Thyroid gland (tissue), 4 donors: ENCODE results near the gene POLR3H. TPM values are rescaled to one million over a fixed set of nuclear protein-coding genes. Genes with fewer than 3 reads are reported as not detected.

Experiments
- DNase-seq, 2 donors: peaks; one replicate each; pipeline ENCODE4 v3.0.0-alpha.2; 2019
- H3K27ac ChIP-seq, 3 donors: fragments of 200-600 bp; sonication (generic); 1 replicate in 2 of 3; 2 replicates in 1 of 3; pipeline ENCODE4 v1.5.1; 2016 to 2019; ENCODE audit warnings: mild to moderate bottlenecking in 1 of 3, moderate library complexity in 1 of 3
- H3K27me3 ChIP-seq: fragments of 200-600 bp; sonication (generic); one replicate; pipeline ENCODE4 v1.5.1; 2019
- H3K36me3 ChIP-seq, 2 donors: fragments of 200-600 bp; sonication (generic); one replicate each; pipeline ENCODE4 v1.5.1; 2016 to 2019
- H3K4me1 ChIP-seq, 2 donors: fragments of 200-600 bp; sonication (generic); one replicate each; pipeline ENCODE4 v1.5.1; 2017 to 2019
- H3K4me3 ChIP-seq, 3 donors: fragments of 200-600 bp; sonication (generic); replicated peaks in 1 of 3; 1 replicate in 2 of 3; 2 replicates in 1 of 3; pipeline ENCODE4 v1.5.1; 2016; ENCODE audit warnings: mild to moderate bottlenecking in 1 of 3
- H3K9me3 ChIP-seq: fragments of 200-600 bp; sonication (generic); one replicate; pipeline ENCODE4 v1.5.1; 2017
- CTCF ChIP-seq, 6 experiments: fragments of 200-600 bp in 3 of 6; fragments of 450-650 bp in 3 of 6; sonication (generic) in 3 of 6; IDR thresholded peaks; one replicate each; pipeline ENCODE4 v1.5.1; 2016 to 2019; ENCODE audit warnings: antibody characterized with exemption in 6 of 6, mild to moderate bottlenecking in 2 of 6, inconsistent platforms in 1 of 6, moderate library complexity in 1 of 6
- POLR2A ChIP-seq, 2 donors: fragments of 450-650 bp; IDR thresholded peaks; one replicate each; pipeline ENCODE4 v1.6.1; 2017; ENCODE audit warnings: antibody characterized with exemption in 2 of 2, mild to moderate bottlenecking in 2 of 2, moderate library complexity in 1 of 2
- WGBS, 2 donors: methylation state at CpG; one replicate each; pipeline ENCODE4 v1.1.5; 2017; 5-methylcytosine and 5-hydroxymethylcytosine counted together
- intact Hi-C: fragments of 100-400 bp; cut with DNase I; formaldehyde crosslinking; loops from one replicate; pipeline ENCODE4 v1.15.1; 2023
- total RNA-seq, 4 donors: library from RNA; depleted of rRNA; stranded (reverse); fragments of >200 nt; gene quantifications; one replicate each; pipeline ENCODE4 v1.2.3, GENCODE V29; 2016

Gene POLR3H
- total RNA-seq, 4 donors from 2014 or later = 20.6 to 27.3 (median 25.3) TPM

DNA sequence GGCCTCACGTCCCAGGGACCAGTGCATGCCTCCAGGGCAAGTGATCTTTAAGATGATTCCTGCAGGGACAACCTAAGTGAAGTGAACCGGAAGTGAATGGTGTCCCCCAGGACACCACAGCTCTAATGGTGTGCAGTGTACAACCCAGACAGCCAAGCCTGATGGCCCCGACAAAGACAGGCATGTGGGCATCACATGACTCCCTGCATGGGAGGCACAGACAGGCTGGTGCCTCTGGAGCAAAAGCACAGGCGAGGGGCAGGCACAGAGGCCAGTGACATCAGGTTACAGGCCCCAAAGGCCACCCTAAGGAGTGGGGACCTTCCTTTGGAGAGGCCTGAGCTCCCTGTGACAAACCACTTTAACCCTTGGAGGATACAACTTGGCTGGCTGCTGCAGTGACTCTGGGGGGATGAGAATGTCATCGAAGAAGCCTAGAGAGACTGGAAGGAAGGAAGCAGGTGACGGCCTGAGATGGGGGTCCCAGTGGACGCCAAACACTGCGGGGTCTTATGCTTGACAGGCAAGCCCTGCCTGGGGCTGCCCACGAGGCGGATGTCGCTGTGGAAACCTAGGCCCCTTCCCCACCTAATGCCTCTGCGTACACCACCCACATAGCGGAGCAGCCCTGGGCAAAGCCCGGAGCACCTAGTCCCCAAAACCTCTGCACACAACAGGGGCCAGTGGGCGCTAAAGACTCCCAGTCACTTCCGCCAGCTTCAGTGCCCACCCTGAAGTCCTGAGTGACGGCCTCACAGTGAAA is 12.4 kb downstream of the POLR3H start:
- no peaks in the 10 kb centered on the region for H3K4me1 ChIP-seq
- no peaks in the 10 kb centered on the region for H3K9me3 ChIP-seq
- no peak for DNase-seq
- intact Hi-C loops = no loop called here
- peaks cover 40 to 43% of the 10 kb centered on the region in 2 donors for H3K36me3 ChIP-seq
- no peak overlapping the region for H3K27ac ChIP-seq
- 93% methylated on average over 14 of the region's 17 CpGs for WGBS, 2 donors
- no peaks in the 10 kb centered on the region for H3K27me3 ChIP-seq
- TF ChIP-seq CTCF (IDR thresholded peaks at IDR 0.05) = no peak
- no peak for TF ChIP-seq POLR2A (IDR thresholded peaks at IDR 0.05)
- H3K4me3 ChIP-seq = no peak overlapping the region

DNA sequence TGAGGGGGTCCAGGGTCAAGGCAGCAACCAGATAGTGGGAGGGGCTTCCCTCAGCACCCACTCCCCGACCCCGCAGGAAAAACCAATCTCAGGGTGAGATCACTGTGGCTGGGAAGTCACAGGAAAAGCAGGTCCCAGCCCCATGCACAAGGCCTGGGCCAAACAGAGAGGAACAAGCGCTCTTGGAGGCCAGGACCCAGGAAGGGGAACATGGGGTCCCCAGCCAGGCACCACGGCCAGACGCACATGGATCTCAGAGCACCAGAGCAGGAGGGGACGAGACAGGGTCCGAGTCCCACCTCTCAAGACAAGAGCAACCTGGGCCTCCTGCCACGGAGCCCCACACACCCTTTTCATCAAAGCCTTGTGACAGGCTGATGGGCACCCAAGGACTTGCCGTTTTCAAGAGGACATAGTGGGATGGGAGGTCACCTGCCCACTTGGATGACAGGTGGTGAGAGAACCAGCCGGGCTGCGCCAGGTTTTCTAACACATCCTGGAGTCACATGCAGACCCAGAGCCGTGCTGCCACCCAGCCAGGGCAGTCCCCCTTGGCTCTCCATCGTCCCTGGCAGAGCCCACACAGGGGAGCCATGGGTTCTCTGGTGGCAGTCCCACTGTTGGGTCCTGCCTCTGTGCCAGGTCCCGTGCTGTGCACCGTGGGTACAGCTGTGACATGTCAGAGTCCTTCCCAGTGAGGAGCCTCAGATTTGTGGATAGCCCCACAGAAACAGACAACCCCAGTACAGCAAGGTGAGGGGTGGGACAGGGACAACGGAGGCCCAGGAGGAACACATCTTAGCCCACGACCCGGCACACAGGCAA is 13.2 kb downstream of the POLR3H start:
- H3K4me3 ChIP-seq = no peak overlapping the region
- H3K4me1 ChIP-seq = no peaks in the 10 kb centered on the region
- H3K27ac ChIP-seq = no peak overlapping the region
- intact Hi-C loops = no loop called here
- WGBS, 2 donors = 88 to 97% methylated on average over 9 to 15 of the region's 18 CpGs
- TF ChIP-seq POLR2A (IDR thresholded peaks at IDR 0.05) (no peak), CTCF (IDR thresholded peaks at IDR 0.05) (no peak)
- H3K36me3 ChIP-seq = peaks cover 48 to 49% of the 10 kb centered on the region in 2 donors
- H3K9me3 ChIP-seq = no peaks in the 10 kb centered on the region
- no peak for DNase-seq
- no peaks in the 10 kb centered on the region for H3K27me3 ChIP-seq

DNA sequence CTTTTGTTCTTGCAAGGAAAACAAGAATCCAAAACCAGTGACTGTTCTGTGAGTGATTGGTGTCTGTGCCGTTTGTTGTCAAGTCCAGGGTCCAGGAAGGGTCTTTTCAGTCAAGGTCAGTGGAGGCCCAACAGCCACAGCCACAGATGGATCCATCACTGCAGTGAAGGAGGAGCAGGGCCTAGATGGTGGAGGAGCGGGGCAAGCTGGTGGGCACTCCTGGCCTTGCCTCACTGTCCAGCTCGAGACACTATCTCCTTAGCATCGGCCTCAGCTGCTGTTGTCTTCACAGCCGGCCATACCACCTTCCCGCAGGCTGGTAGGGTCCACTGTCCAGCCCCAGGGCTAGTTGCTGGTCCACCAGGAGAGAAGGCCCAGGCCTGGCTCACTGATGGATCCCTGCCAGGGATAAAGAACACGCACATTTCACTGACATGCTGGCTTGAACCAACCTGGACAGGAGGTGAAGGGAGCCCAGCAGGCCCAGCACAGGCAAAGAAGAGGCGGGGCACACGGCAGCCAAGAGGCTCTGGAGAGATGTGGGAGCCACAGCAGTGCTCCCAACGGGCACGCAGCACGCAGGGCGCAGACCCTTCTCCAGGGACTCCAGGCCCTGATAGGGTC is 15.2 kb downstream of the POLR3H start:
- intact Hi-C loops = loop anchor here (5.0 kb wide), 1 partner anchor 132 kb away; no protein-coding TSS in a partner anchor
- 85 to 87% methylated on average over 8 to 13 of the region's 13 CpGs for WGBS, 2 donors
- H3K27me3 ChIP-seq = no peaks in the 10 kb centered on the region
- DNase-seq = no peak
- no peaks in the 10 kb centered on the region for H3K9me3 ChIP-seq
- H3K36me3 ChIP-seq = peaks cover 60 to 65% of the 10 kb centered on the region in 2 donors
- no peak overlapping the region for H3K4me3 ChIP-seq
- TF ChIP-seq POLR2A (IDR thresholded peaks at IDR 0.05) (no peak), CTCF (IDR thresholded peaks at IDR 0.05) (no peak)
- H3K27ac ChIP-seq = no peak overlapping the region
- peaks cover 1 to 12% of the 10 kb centered on the region in 2 donors for H3K4me1 ChIP-seq

DNA sequence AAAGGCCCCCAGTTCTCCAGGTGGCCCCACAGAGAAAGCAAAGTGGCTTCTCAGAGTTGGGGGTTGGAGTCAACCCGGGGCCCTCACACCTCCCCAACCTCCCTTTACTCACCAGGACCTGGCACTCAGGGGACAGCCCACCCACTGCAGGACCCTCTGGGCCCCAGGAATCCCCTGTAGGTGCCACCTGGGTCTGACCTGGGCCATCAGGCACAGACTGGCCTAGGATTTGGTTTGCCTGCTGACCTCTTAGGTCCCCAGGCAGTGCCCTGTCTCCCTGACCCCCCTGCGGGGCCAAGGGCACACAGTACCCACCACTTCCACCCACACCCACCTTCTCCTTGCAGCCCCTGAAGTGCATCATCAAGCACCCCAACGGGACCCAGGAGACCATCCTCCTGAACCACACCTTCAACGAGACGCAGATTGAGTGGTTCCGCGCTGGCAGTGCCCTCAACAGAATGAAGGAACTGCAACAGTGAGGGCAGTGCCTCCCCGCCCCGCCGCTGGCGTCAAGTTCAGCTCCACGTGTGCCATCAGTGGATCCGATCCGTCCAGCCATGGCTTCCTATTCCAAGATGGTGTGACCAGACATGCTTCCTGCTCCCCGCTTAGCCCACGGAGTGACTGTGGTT is 16.0 kb downstream of the POLR3H start:
- peaks cover 3 to 20% of the 10 kb centered on the region in 2 donors for H3K4me1 ChIP-seq
- peaks cover 60 to 65% of the 10 kb centered on the region in 2 donors for H3K36me3 ChIP-seq
- no peaks in the 10 kb centered on the region for H3K9me3 ChIP-seq
- TF ChIP-seq POLR2A (IDR thresholded peaks at IDR 0.05) (no peak), CTCF (IDR thresholded peaks at IDR 0.05) (no peak)
- intact Hi-C loops = loop anchor here (5.0 kb wide), 1 partner anchor 131 kb away; no protein-coding TSS in a partner anchor
- 91 to 92% methylated on average over 8 to 12 of the region's 16 CpGs for WGBS, 2 donors
- no peak for DNase-seq
- no peaks in the 10 kb centered on the region for H3K27me3 ChIP-seq
- no peak overlapping the region for H3K4me3 ChIP-seq
- no peak overlapping the region for H3K27ac ChIP-seq
